GM18909 (cell line): Measurements from ENCODE around the gene MACROD1.

Experiments
- ATAC-seq: cut with Tn5 transposase; IDR thresholded peaks from one replicate; pipeline ENCODE4 v1.9.1; 2021; ENCODE audit warnings: mild to moderate bottlenecking; ENCODE audit not compliant: unreplicated experiment, poor library complexity

MACROD1 gene

GRCh38 chr11:64132982-64133705, 32.8 kb downstream of the MACROD1 start:
- no peak for ATAC-seq

- no peak for ATAC-seq
Observed at GRCh38 chr11:64132191-64132771, 33.6 kb downstream of the MACROD1 start.

- no peak for ATAC-seq
Observed at GRCh38 chr11:64131683-64132190, 34.2 kb downstream of the MACROD1 start.

GRCh38 chr11:64130618-64131017, 35.3 kb downstream of the MACROD1 start:
- ATAC-seq: no peak

- no peak for ATAC-seq
Observed at GRCh38 chr11:64129403-64129802, 36.5 kb downstream of the MACROD1 start.

- ATAC-seq: no peak
Observed at GRCh38 chr11:64128255-64129006, 37.5 kb downstream of the MACROD1 start.

GRCh38 chr11:64127267-64128072, 38.4 kb downstream of the MACROD1 start:
- no peak for ATAC-seq

GRCh38 chr11:64126796-64127195, 39.1 kb downstream of the MACROD1 start:
- no peak for ATAC-seq

GRCh38 chr11:64126371-64126770, 39.5 kb downstream of the MACROD1 start:
- no peak for ATAC-seq

- ATAC-seq: no peak
Observed at GRCh38 chr11:64125676-64126075, 40.2 kb downstream of the MACROD1 start.

- ATAC-seq: no peak
Observed at GRCh38 chr11:64124147-64124546, 41.8 kb downstream of the MACROD1 start.

GRCh38 chr11:64123679-64124078, 42.2 kb downstream of the MACROD1 start:
- ATAC-seq: no peak

GRCh38 chr11:64122411-64123410, 43.2 kb downstream of the MACROD1 start:
- ATAC-seq: no peak

- ATAC-seq: no peak
Observed at GRCh38 chr11:64121663-64122410, 44.1 kb downstream of the MACROD1 start.

GRCh38 chr11:64120951-64121569, 44.9 kb downstream of the MACROD1 start:
- no peak for ATAC-seq

GRCh38 chr11:64119700-64120099, 46.2 kb downstream of the MACROD1 start:
- no peak for ATAC-seq

GRCh38 chr11:64118876-64119665, 46.8 kb downstream of the MACROD1 start:
- no peak for ATAC-seq
